Right atrium auricular region (tissue), 2 donors: ENCODE results near the gene PTP4A2. TPM values are rescaled to one million over a fixed set of nuclear protein-coding genes. Genes with fewer than 3 reads are reported as not detected.

Experiments used
- DNase-seq: peaks from one replicate; pipeline ENCODE4 v3.0.0-alpha.2; 2019; ENCODE audit warnings: low spot score
- H3K27ac ChIP-seq, 2 donors: fragments of 200-600 bp; sonication (generic); 1 replicate in 1 of 2; 2 replicates in 1 of 2; pipeline ENCODE4 v1.5.1; 2016 to 2019
- H3K27me3 ChIP-seq, 2 donors: fragments of 200-600 bp; sonication (generic); one replicate each; pipeline versions ENCODE4 v1.5.1 to v1.6.0; 2017 to 2019
- H3K36me3 ChIP-seq: fragments of 200-600 bp; sonication (generic); one replicate; pipeline ENCODE4 v1.5.1; 2016
- H3K4me1 ChIP-seq, 2 donors: fragments of 200-600 bp; sonication (generic); one replicate each; pipeline versions ENCODE4 v1.5.1 to v1.6.0; 2017 to 2019
- H3K4me3 ChIP-seq, 2 donors: fragments of 200-600 bp; sonication (generic); 1 replicate in 1 of 2; 2 replicates in 1 of 2; pipeline ENCODE4 v1.5.1; 2017 to 2019; ENCODE audit warnings: mild to moderate bottlenecking in 1 of 2, moderate library complexity in 1 of 2
- H3K9me3 ChIP-seq, 2 donors: fragments of 200-600 bp; sonication (generic); one replicate each; pipeline ENCODE4 v1.5.1; 2019
- CTCF ChIP-seq, 2 donors: fragments of 200-600 bp; sonication (generic); IDR thresholded peaks; one replicate each; pipeline ENCODE4 v1.5.1; 2019; ENCODE audit warnings: antibody characterized with exemption in 2 of 2
- total RNA-seq, 2 donors: library from RNA; depleted of rRNA; stranded (reverse); fragments of >200 nt; gene quantifications; one replicate each; pipeline ENCODE4 v1.1.0, GENCODE V29; 2016

Gene PTP4A2
- total RNA-seq, 2 donors from 2014 or later: 261 to 319 TPM

DNA sequence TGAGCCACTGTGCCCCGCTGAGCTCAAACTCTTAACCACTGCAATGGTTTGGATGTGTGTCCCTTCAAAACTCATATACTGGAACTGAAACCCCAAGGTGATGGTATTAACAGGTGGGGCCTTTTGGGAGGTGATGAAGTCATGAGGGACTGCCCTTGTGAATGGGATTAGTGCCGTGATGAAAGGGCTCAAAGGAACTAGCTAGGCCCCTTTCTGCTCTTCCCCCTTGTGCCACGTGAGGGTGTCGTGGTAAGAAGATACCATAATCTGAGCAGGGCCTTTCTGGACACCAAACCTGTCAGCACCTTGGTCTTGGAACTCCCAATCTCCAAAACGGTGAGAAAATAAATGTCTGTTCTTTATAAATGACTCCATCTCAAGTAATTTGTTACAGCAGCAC is 76.8 kb downstream of the PTP4A2 start:
- no peaks in the 10 kb centered on the region for H3K4me1 ChIP-seq
- no peaks in the 10 kb centered on the region for H3K9me3 ChIP-seq
- H3K27ac ChIP-seq: no peak overlapping the region
- H3K36me3 ChIP-seq: no peaks in the 10 kb centered on the region
- DNase-seq: no peak
- H3K4me3 ChIP-seq: no peak overlapping the region
- no peaks in the 10 kb centered on the region for H3K27me3 ChIP-seq
- no peak for TF ChIP-seq CTCF (IDR thresholded peaks at IDR 0.05)

DNA sequence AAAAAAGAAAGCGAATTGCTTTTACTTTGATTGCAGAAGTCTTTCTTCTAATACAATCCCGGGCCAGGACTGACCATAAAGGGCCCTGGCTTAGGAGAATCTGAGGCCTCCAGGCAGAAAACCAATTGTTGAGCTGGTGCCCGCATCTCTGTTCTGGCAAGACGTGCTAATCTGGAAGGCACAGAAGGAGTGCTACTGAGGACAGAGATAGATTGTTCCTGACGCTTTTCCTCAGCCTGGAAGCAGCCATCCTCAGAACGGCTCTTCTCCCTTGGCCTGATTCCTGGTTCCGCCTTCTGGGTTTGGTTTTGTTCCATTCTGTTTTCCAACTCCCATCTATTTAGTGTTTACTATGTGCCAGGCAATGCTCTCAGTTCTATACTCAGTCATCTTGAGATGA is 77.6 kb downstream of the PTP4A2 start:
- DNase-seq: no peak
- Histone ChIP-seq H3K36me3 (no peaks in the 10 kb centered on the region), H3K4me1 (no peaks in the 10 kb centered on the region), H3K4me3 (no peak overlapping the region), H3K9me3 (no peaks in the 10 kb centered on the region), H3K27ac (no peak overlapping the region), H3K27me3 (no peaks in the 10 kb centered on the region)
- TF ChIP-seq CTCF (IDR thresholded peaks at IDR 0.05): no peak

GRCh38 chr1:31859719-31860118 is 78.4 kb downstream of the PTP4A2 start:
- Histone ChIP-seq H3K9me3 (no peaks in the 10 kb centered on the region), H3K4me3 (no peak overlapping the region), H3K27me3 (no peaks in the 10 kb centered on the region), H3K27ac (no peak overlapping the region), H3K4me1 (no peaks in the 10 kb centered on the region), H3K36me3 (no peaks in the 10 kb centered on the region)
- no peak for TF ChIP-seq CTCF (IDR thresholded peaks at IDR 0.05)
- DNase-seq: no peak

- DNase-seq: no peak
- Histone ChIP-seq H3K36me3 (no peaks in the 10 kb centered on the region), H3K4me1 (no peaks in the 10 kb centered on the region), H3K4me3 (no peak overlapping the region), H3K9me3 (no peaks in the 10 kb centered on the region), H3K27me3 (no peaks in the 10 kb centered on the region), H3K27ac (no peak overlapping the region)
- TF ChIP-seq CTCF (IDR thresholded peaks at IDR 0.05): no peak
These were observed 79.1 kb downstream of the PTP4A2 start for GRCh38 chr1:31859044-31859443.

DNA sequence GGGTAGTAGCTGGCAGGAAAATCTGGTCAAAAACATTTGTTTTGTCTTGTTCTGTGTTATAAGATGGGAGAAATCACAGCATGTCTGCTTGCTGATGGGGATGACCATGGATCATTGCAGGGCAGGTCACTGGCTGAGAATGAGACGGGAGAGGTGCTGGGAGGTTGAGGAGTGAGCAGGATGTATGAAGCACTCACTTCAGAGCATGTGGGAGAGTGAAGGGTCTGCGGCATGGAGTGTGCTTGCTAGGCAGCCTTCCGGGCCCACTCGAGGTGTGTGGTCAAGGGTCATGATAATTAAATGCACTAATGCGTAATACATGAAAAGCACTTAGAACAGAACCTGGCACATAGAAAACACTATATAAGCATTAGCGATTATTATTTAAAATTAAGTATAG is 80.3 kb downstream of the PTP4A2 start:
- Histone ChIP-seq H3K9me3 (no peaks in the 10 kb centered on the region), H3K36me3 (no peaks in the 10 kb centered on the region), H3K4me3 (no peak overlapping the region), H3K4me1 (no peaks in the 10 kb centered on the region), H3K27me3 (no peaks in the 10 kb centered on the region), H3K27ac (no peak overlapping the region)
- no peak for DNase-seq
- no peak for TF ChIP-seq CTCF (IDR thresholded peaks at IDR 0.05)

Other genes with a start within 250 kb of the PTP4A2 start
- 10 to 100 TPM; 31.2 to 34.4 TPM for gene COL16A1, start 234.4 kb downstream of the PTP4A2 start, total RNA-seq
- 10 to 100 TPM; 14.4 to 19.1 TPM for gene ADGRB2, start 174.0 kb downstream of the PTP4A2 start, total RNA-seq
- under 1 TPM in 1 of 2 donors, not detected in 1; 0.43 TPM for gene SPOCD1, start 122.3 kb downstream of the PTP4A2 start, total RNA-seq
- gene KHDRBS1, start 75.5 kb upstream of the PTP4A2 start, total RNA-seq: 10 to 100 TPM; 44.5 to 47.2 TPM
- 1 to 10 TPM; 3.2 to 5.0 TPM for gene TMEM39B, start 134.6 kb upstream of the PTP4A2 start, total RNA-seq
- gene KPNA6, start 169.7 kb upstream of the PTP4A2 start, total RNA-seq: 10 to 100 TPM; 47.3 to 54.6 TPM
- gene TXLNA, start 241.3 kb upstream of the PTP4A2 start, total RNA-seq: 10 to 100 TPM; 16.1 to 29.4 TPM